HEK293T (cell line): Measurements from ENCODE around the gene POLR2J2.
"Not testable (repeated sequence)": the region's sequence is repeated elsewhere in the genome, so short reads cannot be mapped to it uniquely, and the experiment has no call there.

Source experiments
- ARNT ChIP-seq: fragments of 450-650 bp; IDR thresholded peaks from 2 replicates; pipeline ENCODE4 v1.6.1; 2017; ENCODE audit warnings: mild to moderate bottlenecking
- BHLHE40 ChIP-seq: fragments of 450-650 bp; IDR thresholded peaks from 2 replicates; pipeline ENCODE4 v1.6.1; 2016; ENCODE audit warnings: mild to moderate bottlenecking, moderate library complexity, borderline replicate concordance
- ELF4 ChIP-seq: fragments of 450-650 bp; IDR thresholded peaks from 2 replicates; pipeline ENCODE4 v1.6.1; 2017; ENCODE audit warnings: antibody characterized with exemption
- FOXA1 ChIP-seq: fragments of 450-650 bp; IDR thresholded peaks from 2 replicates; pipeline ENCODE4 v1.6.1; 2016; ENCODE audit warnings: mild to moderate bottlenecking
- FOXM1 ChIP-seq: fragments of 450-650 bp; IDR thresholded peaks from 2 replicates; pipeline ENCODE4 v1.6.1; 2017; ENCODE audit warnings: mild to moderate bottlenecking, borderline replicate concordance
- HDGF ChIP-seq: fragments of 450-650 bp; IDR thresholded peaks from 2 replicates; pipeline ENCODE4 v1.6.1; 2017; ENCODE audit warnings: antibody characterized with exemption, borderline replicate concordance
- NFRKB ChIP-seq: fragments of 450-650 bp; IDR thresholded peaks from 2 replicates; pipeline ENCODE4 v1.6.1; 2016; ENCODE audit warnings: mild to moderate bottlenecking, moderate library complexity
- PKNOX1 ChIP-seq: fragments of 450-650 bp; IDR thresholded peaks from 2 replicates; pipeline ENCODE4 v1.6.1; 2016
- SUZ12 ChIP-seq: fragments of 450-650 bp; IDR thresholded peaks from 2 replicates; pipeline ENCODE4 v1.6.1; 2016; ENCODE audit warnings: mild to moderate bottlenecking
- TARDBP ChIP-seq: fragments of 450-650 bp; IDR thresholded peaks from 2 replicates; pipeline ENCODE4 v1.6.1; 2016
- ZNF384 ChIP-seq: fragments of 450-650 bp; IDR thresholded peaks from 2 replicates; pipeline ENCODE4 v1.6.1; 2016

GRCh38 chr7:102649924-102650323, 21.5 kb downstream of the POLR2J2 start, which contains the start of gene SPDYE2B:
- TF ChIP-seq ZNF384, HDGF, NFRKB, FOXA1, TARDBP, PKNOX1, SUZ12, ARNT, FOXM1, BHLHE40, ELF4: not testable (repeated sequence)
